HG02885 (cell line): ENCODE measurements around the gene NCKIPSD.
"Not testable (repeated sequence)": the region's sequence is repeated elsewhere in the genome, so short reads cannot be mapped to it uniquely, and the experiment has no call there.

ENCODE experiments used
- ATAC-seq: cut with Tn5 transposase; IDR thresholded peaks from one replicate; pipeline ENCODE4 v1.9.1; 2021; ENCODE audit warnings: mild to moderate bottlenecking; ENCODE audit not compliant: unreplicated experiment, poor library complexity

NCKIPSD gene

GRCh38 chr3:48685603-48686511 is at the start of gene NCKIPSD:
NCKIPSD (minus strand) TSS chr3:48685915; CDS start chr3:48685807, 108 bp downstream.
- ATAC-seq, result peak; percentile 86

DNA sequence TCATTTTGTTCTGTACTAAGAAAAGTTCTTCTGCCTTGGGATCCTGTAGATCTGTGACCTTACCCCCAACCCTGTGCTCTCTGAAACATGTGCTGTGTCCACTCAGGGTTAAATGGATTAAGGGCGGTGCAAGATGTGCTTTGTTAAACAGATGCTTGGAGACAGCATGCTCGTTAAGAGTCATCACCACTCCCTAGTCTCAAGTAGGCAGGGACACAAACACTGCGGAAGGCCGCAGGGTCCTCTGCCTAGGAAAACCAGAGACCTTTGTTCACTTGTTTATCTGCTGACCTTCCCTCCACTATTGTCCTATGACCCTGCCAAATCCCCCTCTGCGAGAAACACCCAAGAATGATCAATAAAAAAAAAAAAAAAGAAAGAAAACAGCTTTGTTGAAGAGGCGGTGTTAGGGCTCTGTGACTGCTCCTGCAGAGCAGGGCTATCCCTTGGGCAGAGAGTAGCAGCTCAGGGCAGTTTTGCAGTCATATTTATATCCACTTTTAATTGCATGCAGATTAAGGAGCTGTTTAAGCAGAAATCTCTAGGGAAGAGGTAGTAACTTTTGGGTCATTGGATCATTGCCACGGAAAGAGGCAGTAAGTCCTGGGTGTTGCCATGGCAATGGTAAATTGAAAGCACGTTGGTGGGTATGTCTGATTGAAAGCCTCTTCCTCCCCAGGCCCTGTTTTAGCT is 49.5 kb upstream of the NCKIPSD start:
- not testable (repeated sequence) for ATAC-seq

- ATAC-seq, result not testable (repeated sequence)
Measured at GRCh38 chr3:48734541-48734940, 48.8 kb upstream of the NCKIPSD start.

DNA sequence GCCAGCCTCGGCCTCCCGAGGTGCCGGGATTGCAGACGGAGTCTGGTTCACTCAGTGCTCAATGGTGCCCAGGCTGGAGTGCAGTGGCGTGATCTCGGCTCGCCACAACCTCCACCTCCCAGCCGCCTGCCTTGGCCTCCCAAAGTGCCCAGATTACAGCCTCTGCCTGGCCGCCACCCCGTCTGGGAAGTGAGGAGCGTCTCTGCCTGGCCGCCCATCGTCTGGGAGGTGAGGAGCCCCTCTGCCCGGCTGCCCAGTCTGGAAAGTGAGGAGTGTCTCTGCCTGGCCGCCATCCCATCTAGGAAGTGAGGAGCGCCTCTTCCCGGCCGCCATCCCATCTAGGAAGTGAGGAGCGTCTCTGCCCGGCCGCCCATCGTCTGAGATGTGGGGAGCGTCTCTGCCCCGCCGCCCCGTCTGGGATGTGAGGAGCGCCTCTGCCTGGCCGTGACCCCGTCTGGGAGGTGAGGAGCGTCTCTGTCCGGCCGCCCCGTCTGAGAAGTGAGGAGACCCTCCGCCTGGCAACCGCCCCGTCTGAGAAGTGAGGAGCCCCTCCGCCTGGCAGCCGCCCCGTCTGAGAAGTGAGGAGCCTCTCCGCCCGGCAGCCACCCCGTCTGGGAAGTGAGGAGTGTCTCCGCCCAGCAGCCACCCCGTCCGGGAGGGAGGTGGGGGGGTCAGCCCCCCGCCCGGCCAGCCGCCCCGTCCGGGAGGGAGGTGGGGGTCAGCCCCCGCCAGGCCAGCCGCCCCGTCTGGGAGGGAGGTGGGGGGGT is 48.2 kb upstream of the NCKIPSD start:
- not testable (repeated sequence) for ATAC-seq

DNA sequence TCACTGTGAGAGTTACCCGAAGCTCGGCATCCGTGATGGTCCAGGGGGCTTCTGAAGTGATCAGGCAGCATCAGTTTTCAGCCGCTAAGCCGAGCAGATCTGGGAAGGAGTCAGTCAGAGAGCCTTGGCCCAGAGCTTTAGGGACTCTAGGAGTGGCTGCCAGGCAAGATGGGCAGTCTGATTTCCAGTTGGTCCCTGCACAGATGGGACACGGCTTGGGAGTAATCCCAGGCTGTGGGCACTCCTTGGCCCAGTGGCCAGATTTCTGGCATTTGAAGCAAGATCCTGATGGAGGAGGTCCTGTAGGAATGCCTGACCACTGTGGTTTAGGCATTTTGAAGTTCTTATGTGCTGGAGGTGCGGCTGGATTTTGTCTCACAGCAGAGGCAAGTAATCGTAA is 41.8 kb upstream of the NCKIPSD start:
- no peak for ATAC-seq

DNA sequence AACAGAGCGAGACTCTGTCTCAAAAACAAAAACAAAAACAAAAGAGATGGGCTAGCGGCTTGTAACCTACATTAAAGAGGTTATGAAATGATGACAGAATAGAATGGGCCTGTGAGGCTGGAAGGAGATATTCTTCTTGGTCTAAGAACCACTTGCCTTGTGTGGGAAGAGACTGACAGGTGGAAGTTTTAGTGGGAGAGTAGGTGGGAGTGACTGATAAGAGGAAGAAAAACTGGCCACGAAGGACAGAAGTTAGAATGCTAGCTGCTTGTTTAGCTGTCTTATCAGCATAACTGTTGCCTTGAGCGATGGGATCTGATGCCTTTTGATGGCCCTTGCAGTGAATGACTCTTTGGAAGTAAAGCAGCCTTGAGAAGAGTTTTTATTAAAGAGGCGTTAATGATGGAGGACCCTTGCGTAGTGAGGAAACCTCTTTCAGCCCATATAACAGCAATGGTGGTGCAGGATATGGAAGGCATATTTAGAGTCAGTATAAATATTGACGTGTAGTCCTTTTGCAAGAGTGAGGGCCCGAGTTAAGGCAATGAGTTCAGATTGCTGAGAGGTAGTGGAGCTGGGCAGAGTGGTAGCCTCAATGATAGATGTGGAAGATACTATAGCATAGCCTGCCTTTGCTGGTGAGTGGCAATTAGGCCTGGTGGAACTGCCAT is 39.6 kb upstream of the NCKIPSD start:
- ATAC-seq, result not testable (repeated sequence)

- ATAC-seq, result no peak
Measured at GRCh38 chr3:48723725-48724124, 38.0 kb upstream of the NCKIPSD start.

GRCh38 chr3:48723293-48723692 is 37.6 kb upstream of the NCKIPSD start:
- not testable (repeated sequence) for ATAC-seq

DNA sequence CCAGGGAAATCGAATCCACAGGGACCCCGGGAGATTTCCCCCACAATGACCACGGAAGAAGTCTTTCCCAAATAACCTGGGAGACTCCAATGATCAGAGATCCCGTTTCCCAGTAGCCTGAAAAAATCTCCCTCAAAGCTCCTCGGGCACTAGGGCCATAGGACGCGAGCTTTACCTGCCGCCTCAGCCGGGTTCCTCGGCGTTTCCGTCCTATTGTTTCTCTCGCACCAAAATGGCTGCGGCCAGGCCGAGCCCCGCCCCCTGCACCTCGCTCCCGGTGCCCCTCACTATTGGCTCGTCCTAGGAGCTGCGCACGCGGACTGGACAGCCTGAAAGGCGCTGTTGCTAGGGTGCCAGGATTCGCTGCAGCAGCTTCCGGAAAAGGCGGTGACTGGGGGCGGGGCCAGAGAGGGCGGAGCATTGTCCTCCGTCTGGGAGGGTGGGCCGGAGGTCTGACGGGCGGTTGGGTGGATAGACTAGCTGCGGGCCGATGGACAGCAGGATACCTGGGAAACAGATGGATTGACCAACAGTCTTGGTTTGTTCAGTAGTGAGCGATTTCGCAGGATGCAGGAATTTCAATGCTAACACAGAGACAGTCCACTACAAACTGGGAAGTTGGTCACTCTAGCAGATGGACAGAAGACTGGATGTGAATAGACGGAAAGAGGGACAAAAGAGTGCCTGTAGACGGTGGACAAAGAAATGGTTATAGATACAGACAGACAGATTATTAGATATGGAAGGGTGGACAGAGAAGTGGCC is 31.4 kb upstream of the NCKIPSD start, which contains the start of gene IP6K2:
TSS of gene IP6K2 (minus strand) at position 240 of the 765 bp plus-strand sequence. CDS start 21,930 bp downstream, outside the sequence.
- peak; percentile 99 for ATAC-seq

DNA sequence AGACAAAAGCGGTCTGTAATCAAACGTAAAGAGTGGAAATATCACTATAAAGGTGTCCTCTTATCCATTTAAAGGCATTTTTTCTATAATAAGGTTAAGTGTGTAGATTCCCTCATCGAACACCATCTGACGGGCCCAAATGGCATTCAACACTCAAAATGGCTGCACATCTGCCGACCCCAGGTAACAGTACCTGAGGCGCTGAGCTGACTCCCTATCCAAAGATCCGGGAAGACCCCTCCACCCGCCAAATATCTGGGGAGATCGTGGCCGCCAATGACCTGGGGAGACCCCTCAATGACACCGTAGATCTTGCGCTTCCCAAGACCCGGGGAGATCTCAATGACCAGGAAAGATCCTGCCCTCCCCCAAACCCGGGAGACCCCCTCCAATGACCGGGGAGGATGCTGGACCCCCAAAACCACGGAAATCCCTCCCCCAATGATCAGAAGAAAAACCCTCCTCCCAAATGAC is 30.8 kb upstream of the NCKIPSD start:
- no peak for ATAC-seq

DNA sequence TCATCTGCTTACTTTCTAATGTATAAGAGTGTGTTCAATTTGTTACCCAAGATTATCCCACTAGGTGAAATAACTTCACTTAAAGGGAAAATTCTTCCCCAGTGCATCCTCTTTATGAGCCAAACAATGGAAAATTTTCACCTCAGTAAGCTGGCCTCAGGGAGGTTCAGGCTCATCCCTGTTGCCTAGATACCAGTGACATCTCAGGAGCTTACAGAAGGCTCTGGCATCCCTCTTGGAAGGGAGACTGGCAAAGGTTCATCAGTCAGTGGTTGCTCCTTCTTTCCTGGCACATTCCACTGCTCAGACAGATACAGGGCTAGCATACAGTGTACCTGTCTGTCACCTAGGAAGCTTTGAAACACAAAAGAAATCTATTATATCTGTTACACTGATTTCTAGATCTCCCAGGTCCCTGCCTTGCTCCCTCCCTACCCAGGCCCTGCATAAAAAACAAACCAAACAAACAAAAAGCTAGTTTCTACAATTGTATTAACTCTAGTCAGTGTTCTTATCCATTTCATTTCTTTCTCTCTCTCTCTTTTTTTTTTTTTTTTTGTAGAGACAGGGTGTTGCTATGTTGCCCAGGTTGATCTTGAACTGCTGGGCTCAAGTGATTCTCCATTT is 29.6 kb upstream of the NCKIPSD start:
- ATAC-seq, result no peak

DNA sequence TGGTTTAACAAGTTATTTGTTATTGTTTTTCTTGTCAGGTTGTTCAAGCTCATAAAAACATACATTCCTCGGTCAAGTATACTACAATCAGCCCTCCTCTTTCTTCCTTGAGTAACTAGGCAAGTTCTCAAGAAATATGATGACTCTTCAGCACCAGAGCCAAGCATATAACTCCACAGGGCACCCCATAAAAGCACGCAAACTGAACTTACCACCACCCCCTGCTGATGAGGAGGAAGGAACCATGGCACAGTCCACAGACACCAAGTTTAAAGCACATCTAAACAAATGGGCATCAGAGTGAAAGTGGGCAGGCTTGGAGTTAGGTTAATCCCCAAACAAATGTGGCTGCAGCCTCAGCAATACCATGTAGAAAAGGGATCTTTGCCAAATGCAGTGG is 26.0 kb upstream of the NCKIPSD start:
- no peak for ATAC-seq

GRCh38 chr3:48709051-48709461 is 23.3 kb upstream of the NCKIPSD start:
- no peak for ATAC-seq

GRCh38 chr3:48708481-48708889 is 22.8 kb upstream of the NCKIPSD start:
- no peak for ATAC-seq

DNA sequence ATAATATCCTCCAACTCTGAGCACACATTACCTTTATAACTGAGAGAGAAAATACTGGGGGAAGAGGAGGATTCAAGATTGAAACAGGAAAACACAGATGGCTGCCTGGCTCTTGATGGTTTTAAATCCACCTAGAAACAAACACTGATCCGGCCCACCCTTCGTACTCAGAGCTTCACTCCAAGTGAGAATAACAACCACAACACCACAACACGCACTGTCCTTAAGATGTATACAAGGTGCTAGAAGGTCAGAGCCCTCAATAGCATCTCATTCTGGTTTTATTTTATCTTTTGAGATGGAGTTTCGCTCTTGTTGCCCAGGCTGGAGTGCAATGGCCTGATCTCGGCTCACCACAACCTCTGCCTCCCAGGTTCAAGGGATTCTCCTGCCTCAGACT is 21.4 kb upstream of the NCKIPSD start:
- no peak for ATAC-seq

DNA sequence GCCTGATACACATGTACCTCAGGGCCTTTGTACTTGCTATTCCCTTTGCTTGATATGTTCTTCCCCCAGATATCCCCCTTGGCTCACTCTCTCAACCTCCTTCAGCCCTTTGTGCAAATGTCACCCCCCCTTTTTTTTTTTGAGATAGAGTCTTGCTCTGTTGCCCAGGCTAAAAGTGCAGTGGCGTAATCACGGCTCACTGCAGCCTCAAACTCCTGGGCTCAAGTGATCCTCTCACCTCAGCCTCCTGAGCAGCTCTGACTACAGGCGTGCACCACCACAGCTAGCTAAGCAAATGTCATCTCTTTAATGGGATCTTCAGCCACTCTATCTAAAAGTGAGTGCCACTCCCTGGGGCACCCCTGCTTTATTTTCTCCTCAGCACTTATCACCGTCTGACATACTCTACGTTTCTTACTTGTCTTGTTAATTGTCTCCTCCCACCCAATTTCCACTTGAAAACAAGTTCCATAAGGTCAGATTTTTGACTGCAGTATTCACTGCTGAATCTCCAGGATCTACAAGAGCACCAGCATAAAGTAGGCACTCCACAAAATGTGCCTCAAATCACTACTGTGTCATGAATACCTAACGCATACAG is 16.7 kb upstream of the NCKIPSD start:
- no peak for ATAC-seq

GRCh38 chr3:48700731-48701405 is 15.2 kb upstream of the NCKIPSD start:
- no peak for ATAC-seq

DNA sequence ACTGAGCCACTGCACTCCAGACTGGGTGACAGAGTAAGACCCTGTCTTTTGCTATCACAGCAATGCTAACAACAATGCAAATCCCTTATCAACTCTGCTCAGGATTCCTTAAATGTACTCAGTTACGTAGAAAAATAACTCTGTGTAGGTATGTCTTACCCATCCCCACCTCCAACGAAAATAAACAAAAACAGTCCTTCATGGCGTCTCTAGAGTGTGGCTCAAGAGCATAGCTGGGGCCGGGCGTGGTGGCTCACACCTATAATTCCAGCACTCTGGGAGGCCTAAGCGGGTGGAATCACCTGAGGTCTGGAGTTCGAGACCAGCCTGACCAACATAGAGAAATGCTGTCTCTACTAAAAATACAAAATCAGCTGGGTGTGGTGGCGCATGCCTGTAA is 13.2 kb upstream of the NCKIPSD start:
- no peak for ATAC-seq
